ENCODE data around the gene RTL10.

RTL10 gene

DNA sequence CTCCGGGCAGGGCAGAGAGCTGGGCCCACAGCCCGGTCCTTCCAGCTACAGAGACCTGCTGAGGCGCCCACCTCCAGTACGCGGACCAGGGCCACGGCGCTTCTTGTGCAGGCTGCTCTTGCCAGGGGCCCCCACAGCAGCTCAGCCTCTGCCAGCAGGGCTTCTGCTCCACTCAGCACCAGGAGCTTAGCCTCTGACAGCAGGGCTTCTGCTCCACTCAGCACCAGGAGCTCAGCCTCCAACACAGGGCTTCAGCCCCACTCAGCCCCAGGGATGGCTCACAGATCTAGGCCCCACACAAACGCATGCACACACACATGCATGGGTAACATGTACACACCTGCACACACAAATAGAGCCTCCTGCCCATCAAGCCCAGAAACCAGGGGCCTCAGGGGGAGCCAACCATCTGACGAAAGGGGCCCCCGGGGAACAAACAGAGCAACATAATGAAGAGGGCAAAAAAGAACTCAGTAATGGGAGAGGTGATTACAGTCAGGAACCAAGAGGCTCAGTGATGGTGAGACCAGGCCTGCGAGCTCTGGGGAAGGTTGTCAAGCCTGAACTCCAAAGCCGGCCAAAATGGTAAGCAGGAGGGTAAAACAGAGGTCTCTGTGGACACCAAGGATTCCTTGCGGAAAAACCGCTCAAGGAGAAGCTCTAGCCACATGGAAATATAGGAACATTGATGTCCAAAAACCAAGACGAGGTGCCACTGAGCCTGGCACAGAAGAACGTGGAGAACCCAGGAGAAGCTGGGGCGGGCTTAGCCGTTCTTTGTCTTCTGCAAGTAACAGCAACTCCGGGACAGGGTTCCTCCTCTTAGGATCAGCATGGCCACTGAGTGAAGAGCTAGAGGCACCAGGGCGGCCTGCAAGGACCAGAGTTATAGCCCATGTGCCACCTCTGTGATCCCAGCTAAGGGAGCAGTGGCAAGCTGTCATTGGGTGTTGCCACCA is 46.5 kb downstream of the RTL10 start:
- TF ChIP-seq, protein P1, sequence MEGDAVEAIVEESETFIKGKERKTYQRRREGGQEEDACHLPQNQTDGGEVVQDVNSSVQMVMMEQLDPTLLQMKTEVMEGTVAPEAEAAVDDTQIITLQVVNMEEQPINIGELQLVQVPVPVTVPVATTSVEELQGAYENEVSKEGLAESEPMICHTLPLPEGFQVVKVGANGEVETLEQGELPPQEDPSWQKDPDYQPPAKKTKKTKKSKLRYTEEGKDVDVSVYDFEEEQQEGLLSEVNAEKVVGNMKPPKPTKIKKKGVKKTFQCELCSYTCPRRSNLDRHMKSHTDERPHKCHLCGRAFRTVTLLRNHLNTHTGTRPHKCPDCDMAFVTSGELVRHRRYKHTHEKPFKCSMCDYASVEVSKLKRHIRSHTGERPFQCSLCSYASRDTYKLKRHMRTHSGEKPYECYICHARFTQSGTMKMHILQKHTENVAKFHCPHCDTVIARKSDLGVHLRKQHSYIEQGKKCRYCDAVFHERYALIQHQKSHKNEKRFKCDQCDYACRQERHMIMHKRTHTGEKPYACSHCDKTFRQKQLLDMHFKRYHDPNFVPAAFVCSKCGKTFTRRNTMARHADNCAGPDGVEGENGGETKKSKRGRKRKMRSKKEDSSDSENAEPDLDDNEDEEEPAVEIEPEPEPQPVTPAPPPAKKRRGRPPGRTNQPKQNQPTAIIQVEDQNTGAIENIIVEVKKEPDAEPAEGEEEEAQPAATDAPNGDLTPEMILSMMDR (IDR thresholded peaks at IDR 0.05; ENCODE audit: low read depth, low read length): no peak
- TF ChIP-seq POLR2A (IDR thresholded peaks at IDR 0.05; ENCODE audit: extremely low read depth, insufficient read length) (no peak), MAX (IDR thresholded peaks at IDR 0.05; ENCODE audit: low read depth, low read length) (no peak), MYC (IDR thresholded peaks at IDR 0.05; ENCODE audit: low read depth, low read length) (no peak)
- H3K4me3 ChIP-seq (ENCODE audit: low read depth, low read length): no peak overlapping the region
- no peak for DNase-seq (ENCODE audit: low read depth)

DNA sequence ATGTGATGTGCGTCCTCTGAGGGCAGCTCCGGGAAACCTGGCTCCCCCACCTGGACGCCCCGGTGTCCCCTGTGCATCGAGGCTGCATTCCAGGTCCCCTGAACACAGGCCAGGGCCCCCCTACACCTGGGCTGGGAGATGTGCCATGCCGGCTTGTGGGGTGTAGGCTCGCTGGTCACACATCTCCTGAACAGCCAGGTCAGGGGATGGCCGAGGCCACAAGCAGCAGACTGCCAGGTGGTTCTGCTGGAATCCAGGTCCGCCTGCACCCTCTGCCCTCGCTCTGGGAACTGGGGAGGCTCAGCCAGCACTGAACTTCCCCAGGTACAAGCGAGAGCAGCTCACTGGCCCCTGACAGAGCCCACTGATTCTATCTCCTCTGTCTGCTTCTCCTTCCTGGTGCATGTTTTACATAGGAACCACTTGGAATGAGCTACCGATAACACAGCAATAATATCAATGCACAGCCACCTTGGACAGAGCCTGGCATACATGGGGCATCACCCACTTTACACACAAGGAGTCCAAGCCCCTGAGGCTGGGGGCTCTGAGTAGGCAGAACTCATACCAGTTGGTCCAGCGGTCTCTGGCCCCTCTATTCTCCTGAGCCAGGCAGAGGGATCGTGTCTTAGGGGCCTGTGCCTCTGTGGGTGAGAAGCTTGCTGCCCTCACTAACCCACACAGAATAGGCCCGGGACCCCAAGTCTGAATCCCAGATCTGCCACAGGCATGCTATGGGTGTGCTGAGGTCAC is 47.3 kb downstream of the RTL10 start:
- H3K4me3 ChIP-seq (ENCODE audit: low read depth, low read length): no peak overlapping the region
- TF ChIP-seq MYC (IDR thresholded peaks at IDR 0.05; ENCODE audit: low read depth, low read length): no peak
- TF ChIP-seq, protein P1 (IDR thresholded peaks at IDR 0.05; ENCODE audit: low read depth, low read length): no peak
- TF ChIP-seq POLR2A (IDR thresholded peaks at IDR 0.05; ENCODE audit: extremely low read depth, insufficient read length): no peak
- TF ChIP-seq MAX (IDR thresholded peaks at IDR 0.05; ENCODE audit: low read depth, low read length): no peak

DNA sequence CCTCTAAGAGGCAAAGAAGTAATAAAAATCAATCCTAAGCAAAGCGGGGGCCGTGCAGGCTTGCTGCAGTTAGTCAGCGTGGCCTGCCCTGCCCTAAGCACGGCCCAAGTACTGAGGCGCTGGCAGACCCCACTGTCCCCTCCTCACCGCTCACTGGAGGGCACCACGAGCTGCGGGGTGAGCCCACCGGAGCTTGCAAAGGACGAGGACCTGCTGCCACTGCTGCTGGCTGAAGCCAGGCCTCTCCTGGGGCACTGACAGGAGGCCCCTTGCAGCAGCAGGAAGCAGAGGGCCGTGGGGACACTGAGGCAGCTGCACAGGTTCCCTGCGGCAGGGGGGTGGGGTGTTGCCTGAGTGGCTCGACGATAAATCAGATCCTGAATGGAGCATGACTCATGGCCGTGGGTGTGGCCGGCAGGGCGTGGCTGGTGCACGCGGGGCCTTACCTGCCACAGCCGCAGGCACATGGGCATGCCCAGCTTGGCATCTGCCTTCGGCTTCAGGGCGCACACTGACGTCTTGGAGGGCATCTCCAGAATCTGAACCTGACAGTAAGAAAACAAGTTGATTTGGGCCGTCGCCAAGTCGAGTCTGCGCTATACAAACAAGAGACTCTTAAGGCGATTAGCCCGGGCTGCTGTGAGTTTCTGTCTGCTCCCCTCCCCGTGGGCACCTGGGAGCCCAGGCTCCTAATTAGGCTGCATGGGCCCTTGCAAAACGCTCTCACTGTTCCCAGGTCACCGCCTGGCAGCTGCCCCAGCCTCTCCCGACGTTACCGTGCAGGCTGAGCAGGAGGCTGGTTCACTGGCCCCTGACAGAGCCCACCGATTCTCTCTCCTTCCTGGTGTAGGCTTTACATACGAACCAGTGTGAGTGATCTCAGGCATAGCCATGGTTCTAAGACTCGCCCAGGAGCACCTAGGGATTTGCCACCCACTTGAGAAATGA is 48.2 kb downstream of the RTL10 start:
- H3K4me3 ChIP-seq (ENCODE audit: low read depth, low read length): no peak overlapping the region
- TF ChIP-seq MYC (IDR thresholded peaks at IDR 0.05; ENCODE audit: low read depth, low read length): no peak
- TF ChIP-seq POLR2A (IDR thresholded peaks at IDR 0.05; ENCODE audit: extremely low read depth, insufficient read length): no peak
- no peak for TF ChIP-seq MAX (IDR thresholded peaks at IDR 0.05; ENCODE audit: low read depth, low read length)
- TF ChIP-seq, protein P1 (IDR thresholded peaks at IDR 0.05; ENCODE audit: low read depth, low read length): no peak
- no peak for DNase-seq (ENCODE audit: low read depth)

More for the DNA sequence above, 47.3 kb downstream of the RTL10 start:
- no peak for DNase-seq (ENCODE audit: low read depth)

GRCh38 chr22:19805821-19806212 is 48.9 kb downstream of the RTL10 start:
- no peak for DNase-seq (ENCODE audit: low read depth)
- no peak overlapping the region for H3K4me3 ChIP-seq (ENCODE audit: low read depth, low read length)
- no peak for TF ChIP-seq MAX (IDR thresholded peaks at IDR 0.05; ENCODE audit: low read depth, low read length)
- no peak for TF ChIP-seq MYC (IDR thresholded peaks at IDR 0.05; ENCODE audit: low read depth, low read length)
- no peak for TF ChIP-seq POLR2A (IDR thresholded peaks at IDR 0.05; ENCODE audit: extremely low read depth, insufficient read length)
- TF ChIP-seq, protein P1 (IDR thresholded peaks at IDR 0.05; ENCODE audit: low read depth, low read length): no peak

Measured in NB4 (cell line).